ENCODE measurements around the gene NDUFAF8.

Gene NDUFAF8

GRCh38 chr17:81273698-81274470 lies 34.8 kb downstream of the NDUFAF8 start:
- no peak for DNase-seq (ENCODE audit: low read depth, low spot score)

- no peak for DNase-seq (ENCODE audit: low read depth, low spot score)
Observed at GRCh38 chr17:81274471-81274855, 35.3 kb downstream of the NDUFAF8 start.

- DNase-seq (ENCODE audit: low read depth, low spot score): no peak
Observed at GRCh38 chr17:81276781-81277180, 37.7 kb downstream of the NDUFAF8 start.

- DNase-seq (ENCODE audit: low read depth, low spot score): no peak
Observed at GRCh38 chr17:81277421-81277820, 38.3 kb downstream of the NDUFAF8 start.

GRCh38 chr17:81277946-81278693 lies 39.0 kb downstream of the NDUFAF8 start:
- no peak for DNase-seq (ENCODE audit: low read depth, low spot score)

GRCh38 chr17:81278831-81279230 lies 39.7 kb downstream of the NDUFAF8 start:
- DNase-seq (ENCODE audit: low read depth, low spot score): no peak

GRCh38 chr17:81279278-81280275 lies 40.5 kb downstream of the NDUFAF8 start:
- DNase-seq (ENCODE audit: low read depth, low spot score): no peak

GRCh38 chr17:81280571-81280970 lies 41.5 kb downstream of the NDUFAF8 start:
- no peak for DNase-seq (ENCODE audit: low read depth, low spot score)

- no peak for DNase-seq (ENCODE audit: low read depth, low spot score)
Observed at GRCh38 chr17:81282141-81282540, 43.0 kb downstream of the NDUFAF8 start.

GRCh38 chr17:81282876-81283275 lies 43.8 kb downstream of the NDUFAF8 start:
- DNase-seq (ENCODE audit: low read depth, low spot score): no peak

- DNase-seq (ENCODE audit: low read depth, low spot score): no peak
Observed at GRCh38 chr17:81285179-81285878, 46.2 kb downstream of the NDUFAF8 start.

- DNase-seq (ENCODE audit: low read depth, low spot score): no peak
Observed at GRCh38 chr17:81285894-81286293, 46.8 kb downstream of the NDUFAF8 start.

GRCh38 chr17:81286491-81287145 lies 47.5 kb downstream of the NDUFAF8 start:
- DNase-seq (ENCODE audit: low read depth, low spot score): no peak

GRCh38 chr17:81287152-81287551 lies 48.0 kb downstream of the NDUFAF8 start:
- no peak for DNase-seq (ENCODE audit: low read depth, low spot score)

- DNase-seq (ENCODE audit: low read depth, low spot score): no peak
Observed at GRCh38 chr17:81287741-81288430, 48.8 kb downstream of the NDUFAF8 start.

GRCh38 chr17:81288715-81289114 lies 49.6 kb downstream of the NDUFAF8 start:
- no peak for DNase-seq (ENCODE audit: low read depth, low spot score)

GRCh38 chr17:81289627-81290026 lies 50.5 kb downstream of the NDUFAF8 start:
- DNase-seq (ENCODE audit: low read depth, low spot score): no peak

- no peak for DNase-seq (ENCODE audit: low read depth, low spot score)
Observed at GRCh38 chr17:81290230-81290629, 51.1 kb downstream of the NDUFAF8 start.

All from smooth muscle cell of the brain vasculature (primary cell).